GM18507 (cell line): ENCODE results near the gene BAG5.
"Not testable (repeated sequence)": the region's sequence is repeated elsewhere in the genome, so short reads cannot be mapped to it uniquely, and the experiment has no call there.

Experiments
- DNase-seq: peaks from one replicate; pipeline ENCODE4 v3.0.0; 2011; ENCODE audit warnings: low read depth; ENCODE audit not compliant: insufficient read length; ENCODE audit errors: extremely low spot score
- FAIRE-seq: peaks from 2 replicates; lab custom pipeline; 2011; peaks lifted over from hg19 to GRCh38; lab: Jason Lieb, UNC

The BAG5 gene

GRCh38 chr14:103562429-103563225 lies at the start of gene BAG5, which contains the start of gene COA8:
TSS of gene BAG5 (minus strand) at chr14:103562657. CDS start at chr14:103561164, 1,493 bp downstream.
TSS of gene COA8 (plus strand) at chr14:103562960. CDS start at chr14:103563002, 42 bp downstream.
- DNase-seq (peak; percentile 93), FAIRE-seq (peak; percentile 75)

GRCh38 chr14:103611215-103611614 lies 48.8 kb upstream of the BAG5 start:
- DNase-seq = no peak
- FAIRE-seq = no peak

GRCh38 chr14:103609081-103609480 lies 46.6 kb upstream of the BAG5 start:
- not testable (repeated sequence) for FAIRE-seq, DNase-seq

GRCh38 chr14:103607822-103608221 lies 45.4 kb upstream of the BAG5 start:
- no peak for FAIRE-seq
- DNase-seq = no peak

GRCh38 chr14:103606963-103607668 lies 44.7 kb upstream of the BAG5 start:
- DNase-seq = peak; percentile 48
- FAIRE-seq = peak; percentile 96

- no peak for FAIRE-seq
Observed at GRCh38 chr14:103604620-103605019, 42.2 kb upstream of the BAG5 start.

GRCh38 chr14:103600503-103600902 lies 38.0 kb upstream of the BAG5 start:
- FAIRE-seq (no peak), DNase-seq (no peak)

More at GRCh38 chr14:103604620-103605019, 42.2 kb upstream of the BAG5 start:
- DNase-seq = no peak

GRCh38 chr14:103597623-103598377 lies 35.3 kb upstream of the BAG5 start:
- FAIRE-seq (no peak), DNase-seq (no peak)

GRCh38 chr14:103594265-103594664 lies 31.8 kb upstream of the BAG5 start:
- no peak for DNase-seq
- no peak for FAIRE-seq

GRCh38 chr14:103593577-103593976 lies 31.1 kb upstream of the BAG5 start:
- peak; percentile 98 for FAIRE-seq
- DNase-seq = peak; percentile 69

GRCh38 chr14:103584326-103584915 lies 22.0 kb upstream of the BAG5 start:
- FAIRE-seq (no peak), DNase-seq (no peak)

- FAIRE-seq (no peak), DNase-seq (no peak)
Observed at GRCh38 chr14:103581954-103582703, 19.7 kb upstream of the BAG5 start.

GRCh38 chr14:103581206-103581605 lies 18.7 kb upstream of the BAG5 start:
- DNase-seq (no peak), FAIRE-seq (no peak)

GRCh38 chr14:103578401-103579075 lies 16.1 kb upstream of the BAG5 start:
- DNase-seq = no peak
- FAIRE-seq = no peak

GRCh38 chr14:103576371-103577024 lies 14.0 kb upstream of the BAG5 start:
- FAIRE-seq (no peak), DNase-seq (no peak)

- DNase-seq (no peak), FAIRE-seq (no peak)
Observed at GRCh38 chr14:103574707-103575285, 12.3 kb upstream of the BAG5 start.

GRCh38 chr14:103574104-103574503 lies 11.6 kb upstream of the BAG5 start:
- FAIRE-seq (no peak), DNase-seq (no peak)

- FAIRE-seq = no peak
- DNase-seq = no peak
Observed at GRCh38 chr14:103569408-103569807, 7.0 kb upstream of the BAG5 start.
